ENCODE data around the gene PTPRT. TPM values are rescaled to one million over a fixed set of nuclear protein-coding genes. Genes with fewer than 3 reads are reported as not detected.

PTPRT gene
- total RNA-seq, 1 donor from 2014 or later = 0.03 TPM

DNA sequence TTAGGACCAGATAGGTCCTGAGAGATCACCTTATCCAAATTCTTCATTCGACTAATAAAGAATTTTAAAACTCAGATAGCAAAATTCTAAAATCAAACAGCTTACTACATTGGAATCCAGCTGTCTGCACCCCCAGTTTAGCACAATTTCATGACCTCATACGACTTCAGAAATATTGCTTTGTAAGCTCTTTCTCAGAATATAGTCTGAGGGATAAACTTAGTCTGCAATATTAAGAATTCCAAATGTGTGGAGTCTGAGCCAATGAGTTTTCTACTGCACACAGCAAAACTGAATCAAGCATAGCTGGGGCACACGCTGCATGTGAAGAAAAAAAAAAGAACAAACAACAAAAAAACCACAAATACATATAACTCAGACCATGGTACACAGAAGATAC is 1029.9 kb downstream of the PTPRT start:
- intact Hi-C loops (cut with DNase I) = no loop called here
- DNase-seq (ENCODE audit: low spot score) = no peak

DNA sequence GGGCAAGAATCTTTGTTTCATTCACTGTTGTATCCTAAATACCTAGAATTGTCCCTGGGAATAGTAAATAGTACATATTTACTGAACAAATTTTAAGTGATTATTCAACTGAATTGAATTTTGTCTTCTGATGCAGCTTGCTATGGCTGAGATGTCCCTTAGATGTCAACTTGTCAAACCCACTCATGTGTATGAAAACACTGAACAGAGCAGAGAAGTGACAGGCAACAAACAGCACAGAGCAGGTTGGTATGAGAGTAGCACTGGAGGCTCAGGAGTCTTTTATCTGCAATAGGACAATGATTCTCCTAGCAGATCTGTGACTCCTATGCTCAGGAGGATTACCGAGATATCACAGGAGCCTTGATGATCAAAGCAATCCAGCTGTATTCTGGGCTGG is 1031.4 kb downstream of the PTPRT start:
- intact Hi-C loops (cut with DNase I) = no loop called here
- DNase-seq (ENCODE audit: low spot score) = no peak

DNA sequence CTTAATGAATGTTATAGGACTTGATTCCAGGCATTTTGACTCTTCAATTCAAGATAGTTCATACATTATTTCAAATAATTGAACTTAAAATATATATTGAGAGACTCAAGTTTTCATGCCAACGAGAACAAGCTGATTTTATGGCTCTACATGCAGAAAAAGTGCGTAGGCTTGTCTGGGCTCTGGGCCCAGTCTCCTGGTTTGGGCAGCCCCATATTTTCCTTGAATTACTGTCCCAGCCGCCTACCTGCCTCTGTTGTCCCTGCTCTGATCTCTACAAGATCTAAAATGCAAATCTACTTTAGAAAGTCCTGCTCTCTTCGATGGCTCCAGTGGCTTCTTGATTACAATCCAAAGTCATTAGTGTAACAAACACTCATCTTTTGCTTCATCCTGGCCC is 1034.1 kb downstream of the PTPRT start:
- DNase-seq (ENCODE audit: low spot score) = no peak
- intact Hi-C loops (cut with DNase I) = no loop called here

DNA sequence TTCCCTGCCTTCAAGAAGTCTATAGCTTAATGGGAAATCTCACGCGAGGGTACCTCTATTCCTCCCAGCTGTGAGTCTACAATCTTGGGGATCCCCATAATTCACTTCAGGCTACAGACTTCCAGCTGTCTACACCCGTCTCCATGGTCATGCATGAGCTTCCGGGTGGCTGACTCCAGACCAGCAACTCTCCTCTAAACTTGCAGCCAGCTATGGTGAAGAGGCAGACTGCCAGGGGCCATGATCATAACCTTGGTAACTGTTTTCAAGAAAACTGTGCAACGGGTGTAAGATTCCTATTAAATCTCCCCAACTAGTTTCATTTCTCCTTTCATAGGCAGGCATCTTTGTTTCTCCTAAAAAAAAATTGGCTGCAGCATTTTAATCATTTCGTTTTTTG is 1037.1 kb downstream of the PTPRT start:
- no peak for DNase-seq (ENCODE audit: low spot score)
- intact Hi-C loops (cut with DNase I) = no loop called here

- DNase-seq (ENCODE audit: low spot score) = no peak
- intact Hi-C loops (cut with DNase I) = no loop called here
Measured at GRCh38 chr20:42150230-42150629, 1039.5 kb downstream of the PTPRT start.

DNA sequence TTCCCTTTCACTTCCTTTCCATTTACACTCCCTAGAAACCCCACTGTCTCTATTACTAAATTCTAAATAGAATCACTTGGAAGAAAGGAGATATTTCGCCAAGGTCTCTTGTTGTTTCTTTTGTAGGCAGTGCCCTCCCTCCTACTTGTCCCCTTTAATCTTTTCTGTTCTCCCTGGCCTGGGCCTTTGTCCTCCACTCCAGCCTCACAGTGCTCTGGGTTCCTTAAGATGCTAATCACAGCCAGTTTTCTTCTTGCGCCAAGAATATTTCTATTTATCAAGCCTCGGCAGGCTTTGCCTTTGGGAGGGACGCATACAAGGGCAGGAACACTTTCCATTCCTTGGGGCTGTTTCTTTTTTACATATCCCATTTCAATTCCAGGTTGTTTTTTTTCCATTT is 1051.0 kb downstream of the PTPRT start:
- intact Hi-C loops (cut with DNase I) = no loop called here

DNA sequence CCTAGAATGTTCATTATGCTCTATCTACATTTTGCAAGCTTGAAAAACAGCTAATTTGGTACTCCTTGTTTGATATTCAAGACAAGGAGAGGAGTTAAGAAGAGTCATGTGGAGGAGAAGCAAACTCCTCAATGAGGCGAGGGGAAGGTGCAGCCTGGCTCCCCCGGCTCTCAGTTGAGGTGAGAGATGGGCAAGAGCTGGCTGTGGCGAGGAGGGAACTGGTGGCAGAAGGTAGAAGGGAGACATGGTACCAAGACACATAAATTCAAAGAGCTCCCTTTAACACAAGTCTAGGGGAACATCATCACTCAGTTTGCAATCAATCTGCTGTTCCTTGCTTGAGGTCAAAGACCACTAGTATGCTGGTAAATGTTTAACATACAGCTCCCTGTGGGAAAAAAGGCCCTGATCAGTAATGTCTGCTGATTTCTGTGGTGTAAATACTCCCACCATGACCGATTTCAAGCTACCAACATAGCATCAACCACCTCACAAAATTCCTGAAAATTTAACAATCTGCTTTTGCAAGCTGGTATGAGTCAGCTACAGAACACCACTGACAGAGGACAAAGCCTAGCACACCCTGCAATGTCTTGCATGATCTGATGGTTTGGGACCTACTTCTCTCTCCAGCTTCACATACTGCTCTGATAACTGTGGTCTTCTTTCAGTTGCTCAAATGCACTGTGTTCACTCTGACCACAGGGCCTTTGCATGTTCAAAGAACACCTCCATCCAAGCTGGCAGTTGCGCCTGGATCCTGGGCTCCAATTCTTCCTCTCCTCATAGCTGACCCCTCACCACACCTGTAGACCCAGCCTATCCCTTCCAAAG is 1055.2 kb downstream of the PTPRT start:
- peak; percentile 41 for DNase-seq (ENCODE audit: low spot score)
- intact Hi-C loops (cut with DNase I) = no loop called here

More for the DNA sequence above, 1051.0 kb downstream of the PTPRT start:
- DNase-seq (ENCODE audit: low spot score) = peak; percentile 14

DNA sequence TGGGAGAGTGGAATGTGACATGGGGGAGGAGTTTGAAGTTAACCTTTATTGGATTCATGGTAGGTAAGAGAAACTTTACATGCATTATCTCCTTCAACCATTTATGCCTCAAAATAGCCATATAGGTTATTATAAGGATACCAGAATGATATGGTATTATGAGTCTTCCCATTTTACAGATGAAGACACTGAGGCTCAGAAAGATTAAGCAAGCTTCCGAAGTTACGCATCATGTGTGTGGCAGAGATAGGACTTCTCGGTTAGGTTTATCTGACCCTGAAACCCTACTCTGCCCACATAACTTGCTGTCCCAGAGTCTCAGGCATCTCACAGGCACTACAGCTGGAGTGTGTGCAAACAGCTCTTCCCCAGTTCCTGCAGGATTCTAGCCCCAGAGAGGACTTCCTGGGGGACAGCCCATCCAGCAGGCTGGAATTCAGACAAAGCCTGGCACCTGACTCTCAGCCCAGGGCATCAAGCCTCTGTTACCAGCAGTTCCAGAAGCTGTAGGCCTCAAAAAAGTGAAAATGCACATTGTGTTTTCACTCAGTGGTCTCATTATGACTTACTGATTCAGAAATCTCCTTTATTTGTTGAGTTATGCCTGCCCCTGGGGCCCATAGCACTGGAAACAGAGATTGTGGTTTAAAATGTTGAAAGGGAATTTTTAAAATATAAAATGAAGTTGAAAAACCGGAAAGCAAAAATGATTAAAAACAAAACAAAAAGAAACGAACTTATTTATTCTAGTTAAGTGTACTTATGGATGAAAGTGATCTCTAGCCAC is 1058.7 kb downstream of the PTPRT start:
- intact Hi-C loops (cut with DNase I) = no loop called here
- DNase-seq (ENCODE audit: low spot score) = no peak

- DNase-seq (ENCODE audit: low spot score) = no peak
- intact Hi-C loops (cut with DNase I) = no loop called here
Measured at GRCh38 chr20:42125426-42125825, 1064.3 kb downstream of the PTPRT start.

GRCh38 chr20:42123981-42124473 is 1065.7 kb downstream of the PTPRT start:
- intact Hi-C loops (cut with DNase I) = no loop called here
- DNase-seq (ENCODE audit: low spot score) = no peak

DNA sequence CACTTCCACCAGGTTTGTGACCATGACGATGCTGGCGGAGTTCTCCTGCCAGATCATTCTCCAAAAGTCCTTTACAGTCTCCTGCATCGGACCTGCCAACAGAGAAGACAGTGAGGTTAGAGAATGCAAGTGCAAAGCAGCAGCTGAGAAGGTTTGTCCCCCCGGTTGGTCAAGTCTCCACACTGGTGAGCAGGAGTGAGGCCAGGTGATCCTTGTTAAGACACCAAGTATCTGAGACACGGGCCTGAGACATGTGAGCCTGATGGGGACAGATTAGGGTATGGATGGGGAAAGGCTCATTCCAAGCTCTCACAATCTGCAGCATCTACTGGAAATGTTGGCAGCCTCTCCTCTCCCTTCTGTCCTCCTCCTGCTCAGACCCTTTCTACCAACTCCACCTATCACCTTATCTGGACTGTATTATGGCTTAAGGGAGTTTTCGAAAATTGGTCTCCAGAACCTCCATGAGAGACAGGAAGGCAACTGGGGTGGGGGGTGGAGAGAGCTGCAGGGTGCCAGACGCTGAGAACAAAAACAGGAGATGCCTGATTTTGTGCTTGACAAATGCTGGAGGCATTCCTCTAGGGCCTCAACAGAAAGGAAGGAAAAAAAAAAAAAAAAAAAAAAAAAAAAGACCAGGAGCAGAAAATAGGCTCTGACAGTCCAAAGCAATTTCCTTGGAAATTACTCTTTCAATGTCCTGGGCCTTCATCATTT is 1071.1 kb downstream of the PTPRT start:
- peak; percentile 62 for DNase-seq (ENCODE audit: low spot score)
- intact Hi-C loops (cut with DNase I) = no loop called here

DNA sequence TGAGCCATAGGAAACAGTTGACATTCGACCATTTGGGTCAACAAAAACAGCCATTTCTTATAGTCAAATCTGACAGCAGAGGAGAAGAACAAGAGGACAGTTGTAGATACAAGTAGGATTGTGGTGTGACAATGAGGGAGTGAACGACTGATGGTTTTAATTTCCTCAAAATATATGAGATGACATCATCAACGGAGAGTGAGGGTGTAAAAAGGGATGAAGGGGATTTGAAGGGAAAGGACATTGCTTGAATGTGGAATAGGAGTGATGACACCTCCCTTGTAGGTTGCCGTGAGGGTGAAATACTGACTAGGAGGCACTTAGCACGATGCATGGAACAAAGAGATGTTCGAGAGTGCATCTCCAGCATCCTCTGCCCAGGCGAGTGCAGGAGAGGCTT is 1071.7 kb downstream of the PTPRT start:
- intact Hi-C loops (cut with DNase I) = no loop called here
- DNase-seq (ENCODE audit: low spot score) = no peak

DNA sequence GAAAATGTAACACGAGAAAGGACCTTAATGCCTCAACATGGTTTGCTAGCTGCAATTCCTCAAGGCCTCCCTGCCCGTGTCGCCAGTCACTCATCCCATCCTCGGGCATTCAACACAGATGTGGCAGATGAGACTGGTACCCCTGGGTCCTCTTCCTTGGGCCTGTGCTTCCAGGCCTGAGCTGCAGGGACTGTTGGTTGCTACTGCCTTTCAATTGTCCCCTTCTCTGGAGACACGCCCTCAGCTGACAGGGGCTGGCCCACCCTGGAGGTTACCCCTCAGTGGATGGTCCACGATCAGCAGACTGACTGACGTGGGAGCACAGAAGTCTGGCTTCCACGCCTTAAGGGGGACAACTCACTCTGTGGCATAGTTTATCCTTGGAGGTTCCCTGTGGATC is 1076.5 kb downstream of the PTPRT start:
- intact Hi-C loops (cut with DNase I) = no loop called here
- DNase-seq (ENCODE audit: low spot score) = no peak

DNA sequence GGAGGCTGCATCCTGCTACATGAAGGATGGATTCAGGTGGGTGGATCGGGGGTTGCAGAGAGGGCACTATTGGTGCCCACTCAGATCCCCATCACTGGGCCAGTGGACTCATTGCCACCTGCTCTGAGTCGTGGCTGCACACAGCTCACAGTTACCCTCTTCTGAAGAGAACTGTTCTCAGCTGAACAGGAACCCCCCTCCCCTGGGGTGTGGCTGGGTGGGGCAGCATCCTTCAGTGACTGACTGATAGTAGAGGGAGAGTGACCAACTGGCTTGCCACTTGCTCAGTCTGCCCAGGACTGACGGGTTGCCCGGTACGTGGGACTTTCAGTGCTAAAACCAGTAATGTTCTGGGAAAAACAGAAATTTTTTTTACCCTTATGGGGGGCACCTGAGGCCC is 1077.5 kb downstream of the PTPRT start:
- intact Hi-C loops (cut with DNase I) = no loop called here
- DNase-seq (ENCODE audit: low spot score) = no peak

- intact Hi-C loops (cut with DNase I) = no loop called here
- no peak for DNase-seq (ENCODE audit: low spot score)
Measured at GRCh38 chr20:42111349-42111748, 1078.4 kb downstream of the PTPRT start.

- no peak for DNase-seq (ENCODE audit: low spot score)
- intact Hi-C loops (cut with DNase I) = no loop called here
Measured at GRCh38 chr20:42110301-42110700, 1079.4 kb downstream of the PTPRT start.

DNA sequence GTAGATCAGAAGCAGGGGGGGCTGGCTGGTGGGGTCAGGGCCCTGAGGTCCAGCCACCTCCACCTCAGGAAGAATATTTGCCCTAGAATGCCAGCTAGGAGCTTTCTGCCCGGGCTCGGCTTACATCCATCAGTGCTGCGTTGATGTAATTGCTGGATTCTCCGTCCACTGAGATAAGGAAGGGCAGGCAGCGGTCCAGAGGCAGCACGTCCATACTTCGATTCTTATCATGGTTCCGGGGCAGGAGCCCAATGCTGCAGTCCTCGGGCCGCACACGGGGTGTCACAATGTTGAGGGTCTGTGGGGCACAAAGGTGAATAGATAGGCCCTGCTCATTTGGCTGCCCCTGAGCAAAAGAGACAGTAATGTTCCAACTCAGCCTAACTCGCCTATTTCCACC is 1087.7 kb downstream of the PTPRT start:
- intact Hi-C loops (cut with DNase I) = no loop called here
- DNase-seq (ENCODE audit: low spot score) = no peak

DNA sequence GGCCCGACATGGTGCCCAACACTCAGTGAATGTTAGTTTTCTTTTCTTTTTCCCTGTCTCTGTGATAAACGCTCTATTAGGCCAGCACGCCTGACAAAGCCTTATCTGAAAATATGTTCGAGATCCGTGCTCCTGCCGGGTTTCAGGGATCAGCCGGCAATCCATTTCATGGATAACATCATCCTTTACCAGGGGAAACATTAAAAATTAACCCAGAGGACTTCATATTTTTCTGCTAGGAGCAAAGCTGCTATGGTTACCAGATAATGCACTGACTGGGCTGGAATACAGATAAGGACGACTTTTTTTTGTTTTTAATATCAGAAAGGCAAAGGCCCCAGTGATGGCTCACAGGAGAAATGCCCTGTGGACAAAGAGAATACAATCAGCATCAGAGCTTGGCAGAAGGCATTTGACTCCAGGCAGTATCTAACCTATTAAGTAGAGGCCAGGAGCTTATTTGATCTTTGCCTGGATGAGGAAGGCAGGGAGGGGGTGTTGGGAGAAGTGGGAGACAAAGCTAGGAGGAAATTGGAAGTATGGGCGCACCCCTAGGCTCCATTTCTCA is 1089.5 kb downstream of the PTPRT start:
- DNase-seq (ENCODE audit: low spot score) = no peak
- intact Hi-C loops (cut with DNase I) = no loop called here

- no peak for DNase-seq (ENCODE audit: low spot score)
- intact Hi-C loops (cut with DNase I) = no loop called here
Measured at GRCh38 chr20:42099101-42099500, 1090.6 kb downstream of the PTPRT start.

GRCh38 chr20:42098418-42098817 is 1091.3 kb downstream of the PTPRT start:
- intact Hi-C loops (cut with DNase I) = no loop called here
- no peak for DNase-seq (ENCODE audit: low spot score)
